ENCODE measurements around the gene SIKE1.

GRCh38 chr1:114803001-114803400 is 22.5 kb upstream of the SIKE1 start:
- TF ChIP-seq CTCF (conservative IDR thresholded peaks at IDR 0.05) (no peak), EZH2 (IDR thresholded peaks at IDR 0.05; ENCODE audit: low read depth) (no peak)

All from PC-9 (cell line).